DOHH2 (cell line): ENCODE results near the gene PRDM16.

Source experiments
- H3F3A ChIP-seq: fragments of 200-600 bp; sonication (generic), shearing (Covaris generic); 2 replicates; pipeline ENCODE4 v1.6.0; 2016; ENCODE audit warnings: antibody characterized with exemption, mild to moderate bottlenecking; ENCODE audit not compliant: control insufficient read depth, insufficient read depth
- H3K27ac ChIP-seq: fragments of 200-600 bp; sonication (generic); 2 replicates; pipeline ENCODE4 v1.5.1; 2014; ENCODE audit warnings: low read depth, mild to moderate bottlenecking, low read length, moderate library complexity
- H3K27me3 ChIP-seq: fragments of 200-600 bp; sonication (generic); 2 replicates; pipeline ENCODE4 v1.6.1; 2014; ENCODE audit warnings: mild to moderate bottlenecking, low read length, mixed read lengths; ENCODE audit not compliant: control insufficient read depth
- H3K36me3 ChIP-seq: fragments of 200-600 bp; sonication (generic); 2 replicates; pipeline ENCODE4 v1.6.1; 2014; ENCODE audit warnings: mild to moderate bottlenecking, low read length, moderate library complexity, mixed read lengths; ENCODE audit not compliant: control insufficient read depth
- H3K4me1 ChIP-seq: fragments of 200-600 bp; sonication (generic); 2 replicates; pipeline ENCODE4 v1.6.1; 2014; ENCODE audit warnings: mild to moderate bottlenecking, low read length, mixed read lengths; ENCODE audit not compliant: control insufficient read depth
- H3K4me2 ChIP-seq: fragments of 200-600 bp; sonication (generic); 2 replicates; pipeline ENCODE4 v1.6.0; 2014; ENCODE audit warnings: mild to moderate bottlenecking, low read length, moderate library complexity
- H3K4me3 ChIP-seq: fragments of 200-600 bp; sonication (generic); 2 replicates; pipeline ENCODE4 v1.5.1; 2014; ENCODE audit warnings: mild to moderate bottlenecking, low read length, mixed read lengths
- H3K79me2 ChIP-seq: fragments of 200-600 bp; sonication (generic); 2 replicates; pipeline ENCODE4 v1.6.1; 2014; ENCODE audit warnings: mild to moderate bottlenecking, low read length, mixed read lengths; ENCODE audit not compliant: control insufficient read depth
- H3K9me2 ChIP-seq: fragments of 200-600 bp; sonication (generic); replicated peaks from 2 replicates; pipeline ENCODE4 v1.6.1; 2014; ENCODE audit warnings: mild to moderate bottlenecking, low read length, mixed read lengths; ENCODE audit not compliant: control insufficient read depth
- H3K9me3 ChIP-seq: fragments of 200-600 bp; sonication (generic); 2 replicates; pipeline ENCODE4 v1.6.1; 2014; ENCODE audit warnings: antibody characterized with exemption, low read length, mixed read lengths; ENCODE audit not compliant: control insufficient read depth, insufficient read depth
- H4K20me1 ChIP-seq: fragments of 200-600 bp; sonication (generic); 2 replicates; pipeline ENCODE4 v1.6.0; 2014; ENCODE audit warnings: low read depth, mild to moderate bottlenecking, antibody characterized with exemption, low read length, moderate library complexity; ENCODE audit not compliant: control insufficient read depth, insufficient read depth
- CTCF ChIP-seq: fragments of 200-600 bp; sonication (generic); IDR thresholded peaks from one replicate; pipeline ENCODE4 v1.5.1; 2014; ENCODE audit warnings: antibody characterized with exemption, mild to moderate bottlenecking, low read depth, low read length; ENCODE audit not compliant: poor library complexity, severe bottlenecking
- EZH2phosphoT487 ChIP-seq: fragments of 200-600 bp; sonication (generic); IDR thresholded peaks from 2 replicates; pipeline ENCODE4 v1.6.1; 2017; ENCODE audit warnings: borderline replicate concordance, mild to moderate bottlenecking, antibody characterized with exemption, low read length, moderate library complexity, mixed read lengths

The PRDM16 gene

GRCh38 chr1:3187415-3188149 lies 118.6 kb downstream of the PRDM16 start:
- TF ChIP-seq CTCF: no peak
- no peak for TF ChIP-seq EZH2phosphoT487
- no peaks in the 10 kb centered on the region for H3K27me3 ChIP-seq
- H3K4me2 ChIP-seq: no peak overlapping the region
- no peak overlapping the region for H3K4me3 ChIP-seq
- H3K9me3 ChIP-seq: peaks cover 1% of the 10 kb centered on the region; the same call in 1 of the 2 replicates
- H3K36me3 ChIP-seq: no peaks in the 10 kb centered on the region
- no peak overlapping the region for H3K27ac ChIP-seq
- H3K9me2 ChIP-seq: no peaks in the 10 kb centered on the region
- H3F3A ChIP-seq: no peaks in the 10 kb centered on the region
- no peaks in the 10 kb centered on the region for H3K79me2 ChIP-seq
- no peaks in the 10 kb centered on the region for H4K20me1 ChIP-seq
- no peaks in the 10 kb centered on the region for H3K4me1 ChIP-seq

- H3K9me2 ChIP-seq: no peaks in the 10 kb centered on the region
- no peaks in the 10 kb centered on the region; the same call in 1 of the 2 replicates for H3K9me3 ChIP-seq
- H3K27ac ChIP-seq: no peak overlapping the region
- no peak overlapping the region for H3K4me2 ChIP-seq
- no peaks in the 10 kb centered on the region for H3K4me1 ChIP-seq
- H3K79me2 ChIP-seq: no peaks in the 10 kb centered on the region
- TF ChIP-seq CTCF (no peak), EZH2phosphoT487 (no peak)
- H3K4me3 ChIP-seq: no peak overlapping the region
- no peaks in the 10 kb centered on the region for H4K20me1 ChIP-seq
- H3K36me3 ChIP-seq: no peaks in the 10 kb centered on the region
- H3F3A ChIP-seq: no peaks in the 10 kb centered on the region
- H3K27me3 ChIP-seq: no peaks in the 10 kb centered on the region
Measured at GRCh38 chr1:3188150-3188971, 119.4 kb downstream of the PRDM16 start.

- Histone ChIP-seq H3K27me3 (no peaks in the 10 kb centered on the region), H3K4me1 (no peaks in the 10 kb centered on the region)
- TF ChIP-seq CTCF (no peak), EZH2phosphoT487 (no peak)
Measured at GRCh38 chr1:3190256-3191041, 121.4 kb downstream of the PRDM16 start.

More at GRCh38 chr1:3190256-3191041, 121.4 kb downstream of the PRDM16 start:
- H3F3A ChIP-seq: no peaks in the 10 kb centered on the region
- H3K36me3 ChIP-seq: no peaks in the 10 kb centered on the region
- H3K79me2 ChIP-seq: no peaks in the 10 kb centered on the region
- no peak overlapping the region for H3K4me3 ChIP-seq
- no peaks in the 10 kb centered on the region for H3K9me2 ChIP-seq
- H3K9me3 ChIP-seq: no peaks in the 10 kb centered on the region
- no peak overlapping the region for H3K27ac ChIP-seq
- no peak overlapping the region for H3K4me2 ChIP-seq
- no peaks in the 10 kb centered on the region for H4K20me1 ChIP-seq
